HG03558 (cell line): ENCODE results near the gene L1CAM.

Experiments
- ATAC-seq: cut with Tn5 transposase; IDR thresholded peaks from one replicate; pipeline ENCODE4 v1.9.1; 2021; ENCODE audit warnings: moderate number of reproducible peaks; ENCODE audit not compliant: unreplicated experiment; ENCODE audit errors: extremely low read depth

The L1CAM gene

GRCh38 chrX:153903991-153904957 is 18.3 kb upstream of the L1CAM start, which contains the start of gene AVPR2:
Gene AVPR2 (plus strand): TSS chrX:153904673. CDS start chrX:153905146, 473 bp downstream.
- ATAC-seq, result no peak

DNA sequence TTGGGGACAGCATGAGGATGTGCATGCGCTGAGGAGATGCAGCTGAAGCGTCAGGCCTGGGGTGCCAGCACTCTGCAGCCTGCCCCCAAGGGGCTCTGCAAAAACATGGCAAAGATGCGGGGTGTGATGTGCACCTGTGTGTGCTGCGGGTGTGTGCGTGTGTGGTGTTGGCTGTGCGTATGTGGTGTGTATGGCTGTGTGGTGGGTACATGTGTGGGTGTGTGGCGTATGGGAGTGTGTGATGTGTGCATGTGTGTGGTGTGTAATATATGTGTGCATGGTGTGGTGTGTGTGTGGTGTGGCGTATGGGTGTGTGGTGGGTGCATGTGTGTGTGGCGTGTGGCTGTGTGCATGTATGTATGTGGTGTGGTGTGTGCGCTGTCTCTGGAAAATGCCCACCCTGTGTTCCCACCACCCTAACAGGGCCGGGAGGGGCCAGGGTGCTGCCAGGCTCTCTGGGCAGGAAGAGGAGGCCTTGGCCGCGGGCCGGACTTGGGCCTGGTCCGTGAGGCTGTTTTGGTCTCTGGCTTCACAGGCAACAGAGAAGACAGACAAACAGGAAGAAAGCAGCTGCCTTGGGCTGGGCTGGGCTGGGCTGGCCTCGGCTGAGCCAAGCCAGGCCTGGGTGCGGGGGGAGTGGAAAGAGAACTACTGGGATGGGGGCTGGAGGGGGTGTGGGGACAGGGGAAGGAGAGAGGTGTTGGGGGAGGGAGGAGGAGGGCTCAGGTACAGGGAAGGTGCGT is 17.4 kb upstream of the L1CAM start:
- no peak for ATAC-seq

DNA sequence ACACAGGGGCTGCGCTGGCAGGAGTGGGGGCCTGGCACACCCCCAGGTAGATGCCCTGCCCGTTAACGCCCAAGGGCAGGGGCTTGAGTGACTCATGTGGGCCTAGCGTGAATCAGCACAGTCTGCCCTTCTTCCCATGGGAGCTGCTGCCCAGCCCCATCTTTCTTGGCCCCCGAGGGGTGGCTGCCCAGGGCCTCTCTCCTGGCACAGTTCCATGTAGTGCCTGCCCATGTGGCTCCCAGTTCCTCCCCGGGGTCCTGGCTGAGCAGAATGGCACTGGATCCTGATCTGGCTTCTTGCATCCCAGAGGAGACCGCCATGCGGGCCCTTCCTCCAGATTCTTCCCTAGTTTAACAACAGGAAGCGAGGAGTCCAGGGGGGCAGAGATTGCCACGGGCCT is 16.4 kb upstream of the L1CAM start:
- ATAC-seq, result no peak

DNA sequence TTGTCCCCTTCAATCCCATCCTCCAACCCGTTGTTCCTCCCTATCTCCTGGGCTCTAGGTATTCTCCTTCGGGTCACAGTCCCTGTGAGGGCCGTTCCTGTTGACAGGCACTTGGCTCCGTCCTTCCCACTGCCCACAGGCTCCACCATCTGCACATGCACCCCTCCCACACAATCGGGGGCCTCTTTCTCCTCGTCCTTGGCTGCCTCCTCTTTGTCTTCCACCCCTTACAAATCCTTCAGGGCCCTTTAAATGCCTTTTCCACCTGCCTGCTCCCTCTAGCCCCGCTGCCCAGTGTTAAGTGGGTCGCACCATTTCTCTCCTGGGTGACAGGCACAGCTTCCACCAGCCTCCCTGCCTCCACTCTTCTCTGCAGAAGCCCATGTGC is 15.8 kb upstream of the L1CAM start:
- ATAC-seq, result no peak

GRCh38 chrX:153900831-153901752 is 15.1 kb upstream of the L1CAM start:
- ATAC-seq, result no peak

- ATAC-seq, result no peak
Measured at GRCh38 chrX:153897899-153898298, 11.9 kb upstream of the L1CAM start.

GRCh38 chrX:153889123-153889522 is 3.1 kb upstream of the L1CAM start:
- no peak for ATAC-seq

- ATAC-seq, result no peak
Measured at GRCh38 chrX:153888344-153888743, 2.4 kb upstream of the L1CAM start.

- ATAC-seq, result no peak
Measured at GRCh38 chrX:153887385-153887784, 1.4 kb upstream of the L1CAM start.

GRCh38 chrX:153886915-153887314 is 942 bp upstream of the L1CAM start:
- ATAC-seq, result no peak

DNA sequence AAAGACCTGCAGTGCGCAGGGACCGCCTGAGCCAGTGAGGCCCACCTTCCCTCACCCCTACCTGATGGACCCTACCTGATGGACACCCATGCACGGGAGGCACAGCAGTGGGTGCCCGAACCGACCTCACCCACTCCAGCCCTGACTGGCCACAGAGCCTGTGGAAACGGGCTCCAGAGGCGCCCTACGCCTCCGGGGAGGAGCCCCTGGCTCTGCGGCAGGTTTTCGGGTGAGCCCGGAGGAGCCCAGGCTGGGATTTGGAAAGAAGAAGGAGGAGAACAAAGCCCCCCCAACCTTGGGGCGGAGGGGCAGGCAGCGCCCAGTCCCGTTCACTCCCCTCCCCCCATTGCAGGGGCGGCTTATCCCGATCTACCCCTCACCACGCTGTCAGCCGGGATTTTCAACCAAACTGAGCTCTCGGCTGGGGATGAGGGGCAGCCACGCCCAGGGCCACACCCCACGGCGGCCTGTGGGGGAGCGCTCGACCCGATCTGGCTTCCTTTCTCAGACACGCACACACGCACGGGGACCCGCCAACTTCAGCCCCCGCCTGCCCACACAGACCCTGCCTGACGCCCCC is 675 bp downstream of the L1CAM start:
- no peak for ATAC-seq

DNA sequence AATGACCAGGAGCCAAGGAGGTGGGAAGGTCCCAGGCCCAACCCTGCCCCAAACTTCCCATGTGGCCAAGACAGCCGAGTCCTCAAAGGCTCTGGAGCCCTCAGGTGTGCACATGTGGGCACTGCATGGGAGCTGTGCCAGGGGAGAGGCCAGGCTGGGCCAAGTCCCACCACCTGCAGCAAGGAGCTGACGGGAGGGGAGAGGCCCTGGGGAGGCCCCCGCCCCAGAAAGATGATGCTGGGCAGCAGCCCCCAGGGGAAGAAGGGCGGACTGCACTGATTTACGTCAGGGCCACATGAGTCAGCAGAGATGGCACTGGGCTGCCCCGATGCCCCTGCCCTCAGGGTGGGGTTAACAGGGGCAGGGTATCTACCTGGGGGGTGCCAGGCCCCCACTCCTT is 1.4 kb downstream of the L1CAM start:
- ATAC-seq, result no peak

DNA sequence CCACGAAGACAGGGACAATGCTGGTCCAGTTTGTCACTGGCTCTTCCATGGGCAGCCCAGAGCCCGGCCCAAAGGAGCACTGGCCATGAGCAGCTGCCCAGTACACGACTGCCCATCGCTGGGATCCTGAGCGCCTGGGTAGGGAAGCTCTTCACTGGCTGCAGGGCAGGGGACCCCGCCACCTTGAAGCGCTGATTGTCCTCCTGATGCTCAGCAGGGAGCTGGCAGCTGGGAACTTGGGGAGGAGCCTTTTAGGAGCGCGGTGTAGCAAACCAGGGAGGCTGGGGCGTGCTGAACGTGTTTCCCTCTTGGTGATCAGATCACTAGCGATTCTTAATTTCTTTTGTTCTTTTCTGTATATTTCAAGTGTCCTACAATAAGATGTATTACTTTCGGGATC is 1.8 kb downstream of the L1CAM start:
- ATAC-seq, result no peak

DNA sequence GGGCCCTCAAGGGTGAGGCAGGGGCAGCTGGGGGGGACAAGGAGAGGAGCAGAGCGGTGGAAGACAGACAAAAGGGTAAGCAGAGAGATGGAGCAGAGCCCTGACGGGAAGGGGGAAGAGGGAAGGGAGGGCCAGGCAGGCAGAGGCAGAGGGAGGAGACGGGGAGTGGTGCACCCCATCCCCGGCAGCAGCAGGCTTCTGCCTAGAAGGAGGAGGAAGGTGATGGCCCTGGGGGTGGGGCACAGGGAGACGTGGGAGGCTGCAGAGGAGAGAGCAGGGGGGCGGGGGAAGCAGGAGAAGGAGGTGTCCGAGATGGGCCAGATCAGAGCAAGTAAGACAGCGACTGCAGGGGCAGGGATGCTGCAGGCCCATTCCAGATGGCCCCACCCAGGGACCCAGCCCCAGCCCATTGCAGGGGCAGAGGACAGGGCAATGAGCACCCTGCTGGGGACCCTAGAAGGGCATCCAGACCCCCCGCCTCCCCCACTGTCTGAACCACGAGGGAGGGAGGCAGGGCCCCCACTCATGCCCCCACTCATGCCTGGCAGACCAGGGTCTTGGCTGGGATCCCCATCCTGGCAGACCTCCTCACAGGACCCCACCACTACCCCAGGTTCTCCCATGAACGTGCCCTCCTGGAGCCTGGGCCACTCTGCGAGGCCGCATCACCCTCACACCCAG is 2.7 kb downstream of the L1CAM start:
- no peak for ATAC-seq

- ATAC-seq, result no peak
Measured at GRCh38 chrX:153882557-153882956, 3.4 kb downstream of the L1CAM start.

DNA sequence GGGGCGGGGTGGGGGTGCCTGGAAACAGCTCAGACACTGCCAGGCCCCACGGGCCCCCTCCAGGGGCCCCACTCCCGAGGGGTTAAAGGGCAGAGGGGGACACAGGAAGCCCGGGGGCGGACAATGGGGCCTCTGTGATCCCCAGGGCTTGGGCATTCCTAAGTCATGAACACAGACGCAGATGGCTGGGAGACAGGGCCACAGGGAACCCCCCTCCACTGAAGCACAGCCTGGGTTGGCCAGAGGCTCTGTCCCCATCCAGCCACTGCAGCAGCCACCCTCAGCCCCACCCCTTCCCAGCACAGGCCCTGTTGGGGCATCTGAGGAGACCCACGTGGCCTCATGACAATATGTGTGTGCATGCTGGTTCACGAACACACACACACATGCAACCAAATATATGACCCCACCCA is 3.9 kb downstream of the L1CAM start:
- ATAC-seq, result no peak

DNA sequence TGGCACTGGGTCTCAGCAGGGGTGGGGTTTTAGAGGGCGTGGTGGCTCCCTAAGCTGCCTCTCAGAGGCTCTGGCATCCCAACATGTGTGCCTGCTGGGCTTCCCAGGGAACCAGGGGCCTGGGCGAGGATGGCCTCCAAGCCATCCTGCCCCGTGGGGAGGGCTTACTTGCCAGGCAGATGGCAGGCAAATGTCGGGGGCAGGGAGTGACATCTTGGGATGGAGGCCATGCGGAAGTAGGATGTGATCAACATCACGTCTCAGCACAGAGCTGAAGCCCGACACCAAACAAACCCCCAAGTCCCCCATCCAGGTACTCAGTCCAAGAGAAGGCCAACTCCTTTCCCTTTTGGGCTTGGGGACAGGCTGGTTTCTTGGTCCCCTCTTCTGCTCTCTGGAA is 4.7 kb downstream of the L1CAM start:
- no peak for ATAC-seq

DNA sequence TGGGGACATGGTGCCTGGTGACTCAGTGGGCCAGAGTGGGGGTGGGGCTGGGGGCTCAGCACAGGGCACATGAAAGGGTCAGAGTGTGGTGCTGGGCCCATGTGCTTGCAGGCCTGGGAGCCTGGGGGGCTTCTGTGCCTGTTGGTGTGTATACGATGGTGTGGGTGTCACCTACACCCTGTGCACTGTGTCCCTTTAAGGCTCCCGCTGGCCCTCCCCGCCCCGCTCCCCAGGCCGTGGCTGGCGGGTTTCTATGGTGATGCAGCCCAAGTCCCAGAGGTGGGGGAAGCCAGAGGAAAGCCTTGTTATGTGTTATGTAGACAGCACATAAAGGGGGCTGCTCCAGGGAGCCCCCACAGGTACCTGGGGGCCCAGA is 5.5 kb downstream of the L1CAM start:
- ATAC-seq, result no peak

DNA sequence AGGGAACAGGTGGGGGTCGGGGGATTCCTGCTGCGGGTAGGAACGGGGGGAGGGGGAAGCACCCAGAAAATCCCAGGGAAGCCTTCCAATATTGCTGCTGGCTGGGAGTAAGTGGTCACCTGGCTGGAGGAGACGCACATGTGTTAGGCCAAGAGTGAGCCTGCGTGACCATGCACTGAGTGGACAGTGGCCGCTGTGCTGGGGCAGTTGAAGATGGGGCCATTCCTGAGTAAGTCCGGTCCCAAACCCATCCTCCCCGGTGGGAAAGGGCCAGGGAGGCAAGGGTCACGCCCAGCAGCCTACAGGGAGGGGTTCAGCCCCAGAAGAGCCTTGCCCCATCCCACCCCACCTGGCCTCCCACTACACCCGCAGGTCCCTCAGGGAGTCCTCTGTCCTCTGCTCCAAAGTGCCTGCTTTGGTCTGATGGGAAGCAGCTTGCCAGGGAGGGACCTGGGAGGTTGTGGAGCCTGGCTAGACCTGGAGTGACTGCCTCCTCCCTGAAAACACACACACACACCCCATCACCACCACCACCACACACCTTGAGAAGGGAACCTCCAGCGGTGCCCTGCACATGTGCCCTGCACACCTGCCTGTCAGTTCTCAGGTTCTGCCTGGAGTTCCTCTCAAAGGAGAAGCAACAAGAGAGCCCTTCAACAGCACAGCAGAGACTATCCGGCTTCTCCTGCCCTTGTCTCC is 6.1 kb downstream of the L1CAM start:
- ATAC-seq, result no peak
